Upper lobe of right lung (tissue), 1 donor: ENCODE measurements around the gene ABCA12. TPM values are rescaled to one million over a fixed set of nuclear protein-coding genes. Genes with fewer than 3 reads are reported as not detected.

ENCODE experiments used
- ATAC-seq: fragments of 200-7000 bp; cut with Tn5 transposase; one replicate; pipeline ENCODE4 v1.9.1; 2020; ENCODE audit warnings: mild to moderate bottlenecking, moderate library complexity
- DNase-seq: peaks from one replicate; pipeline ENCODE4 v3.0.0-alpha.2; 2020
- H3K27ac ChIP-seq: fragments of 200-600 bp; one replicate; pipeline ENCODE4 v1.8.0; 2022
- H3K27me3 ChIP-seq: fragments of 200-600 bp; one replicate; pipeline ENCODE4 v1.8.0; 2022; ENCODE audit warnings: mild to moderate bottlenecking
- H3K36me3 ChIP-seq: fragments of 200-600 bp; one replicate; pipeline ENCODE4 v1.8.0; 2022
- H3K4me1 ChIP-seq: fragments of 200-600 bp; one replicate; pipeline ENCODE4 v1.8.0; 2022
- H3K4me3 ChIP-seq: fragments of 200-600 bp; one replicate; pipeline ENCODE4 v1.8.0; 2022; ENCODE audit warnings: mild to moderate bottlenecking
- H3K9me3 ChIP-seq: fragments of 200-600 bp; one replicate; pipeline ENCODE4 v1.8.0; 2022
- intact Hi-C: fragments of 100-400 bp; cut with DNase I; formaldehyde crosslinking; loops from one replicate; pipeline ENCODE4 v1.11.0; 2022
- total RNA-seq: library from RNA; stranded (reverse); fragmentation: NEBNext Ultra II Directional; extraction: Animal tissue kit (Norgen Biotek cat#: 25700); gene quantifications from one replicate; pipeline ENCODE4 v1.2.1, GENCODE V29; 2021
- TF ChIP-seq, protein P1 (sequence below): fragments of 200-600 bp; IDR thresholded peaks from one replicate; pipeline ENCODE4 v1.8.0; 2022; ENCODE audit warnings: antibody characterized with exemption
- donor health status: DM: no; HTN: yes; CAD: no; lungs with severe emphysema.

ABCA12 gene
- total RNA-seq, 1 donor from 2014 or later: 0.17 TPM

DNA sequence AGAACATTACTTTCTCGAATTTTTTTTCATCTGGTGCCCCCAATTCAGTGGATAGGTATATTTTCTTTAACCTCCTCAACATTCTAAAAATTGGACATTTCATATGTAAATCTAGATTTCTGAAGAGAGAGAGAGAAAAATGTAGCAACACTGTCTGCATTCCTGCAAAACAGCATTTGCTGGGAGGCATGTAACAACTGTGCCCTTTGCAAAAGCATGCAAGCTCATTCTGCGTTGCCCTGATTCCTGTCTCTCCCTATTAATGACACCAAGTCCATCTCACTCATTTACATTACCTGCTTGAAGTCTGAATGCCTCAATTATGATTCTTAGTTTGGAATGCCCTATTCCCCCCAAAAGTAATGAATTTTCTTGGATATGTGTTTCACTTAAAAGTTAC is 249.1 kb downstream of the ABCA12 start:
- ATAC-seq (no peak), DNase-seq (no peak)
- Histone ChIP-seq H3K9me3 (no peaks in the 10 kb centered on the region), H3K27ac (no peak overlapping the region), H3K4me3 (no peak overlapping the region), H3K4me1 (no peaks in the 10 kb centered on the region), H3K36me3 (no peaks in the 10 kb centered on the region), H3K27me3 (no peaks in the 10 kb centered on the region)
- TF ChIP-seq, protein P1, sequence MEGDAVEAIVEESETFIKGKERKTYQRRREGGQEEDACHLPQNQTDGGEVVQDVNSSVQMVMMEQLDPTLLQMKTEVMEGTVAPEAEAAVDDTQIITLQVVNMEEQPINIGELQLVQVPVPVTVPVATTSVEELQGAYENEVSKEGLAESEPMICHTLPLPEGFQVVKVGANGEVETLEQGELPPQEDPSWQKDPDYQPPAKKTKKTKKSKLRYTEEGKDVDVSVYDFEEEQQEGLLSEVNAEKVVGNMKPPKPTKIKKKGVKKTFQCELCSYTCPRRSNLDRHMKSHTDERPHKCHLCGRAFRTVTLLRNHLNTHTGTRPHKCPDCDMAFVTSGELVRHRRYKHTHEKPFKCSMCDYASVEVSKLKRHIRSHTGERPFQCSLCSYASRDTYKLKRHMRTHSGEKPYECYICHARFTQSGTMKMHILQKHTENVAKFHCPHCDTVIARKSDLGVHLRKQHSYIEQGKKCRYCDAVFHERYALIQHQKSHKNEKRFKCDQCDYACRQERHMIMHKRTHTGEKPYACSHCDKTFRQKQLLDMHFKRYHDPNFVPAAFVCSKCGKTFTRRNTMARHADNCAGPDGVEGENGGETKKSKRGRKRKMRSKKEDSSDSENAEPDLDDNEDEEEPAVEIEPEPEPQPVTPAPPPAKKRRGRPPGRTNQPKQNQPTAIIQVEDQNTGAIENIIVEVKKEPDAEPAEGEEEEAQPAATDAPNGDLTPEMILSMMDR: no peak
- intact Hi-C loops: no loop called here

DNA sequence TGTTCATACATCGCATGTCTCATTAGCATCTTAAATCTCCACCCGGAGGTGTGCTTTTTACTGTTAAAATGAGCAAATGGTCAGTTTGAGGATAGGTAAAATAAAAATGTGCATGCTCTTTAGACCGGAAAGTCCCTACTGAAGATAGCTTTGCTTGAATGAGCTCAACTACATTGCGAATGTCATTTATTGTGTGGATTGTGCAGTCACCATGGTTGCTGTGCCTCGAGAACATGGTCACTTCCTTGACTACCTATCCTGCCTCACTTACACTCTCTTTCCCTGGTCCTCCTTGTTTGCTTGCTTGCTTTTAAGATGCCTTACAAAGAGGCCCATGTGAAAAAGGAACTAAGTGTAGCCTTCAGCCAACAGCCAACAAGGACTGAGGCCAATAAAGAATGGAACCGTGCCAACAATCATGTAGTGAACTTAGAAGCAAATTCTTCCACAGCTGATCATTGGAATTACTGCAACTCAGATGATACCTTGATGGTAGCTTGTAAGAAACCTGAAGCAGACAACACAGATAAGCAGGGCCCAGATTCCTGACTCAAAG is 256.7 kb downstream of the ABCA12 start:
- no peaks in the 10 kb centered on the region for H3K27me3 ChIP-seq
- no peak for DNase-seq
- H3K36me3 ChIP-seq: no peaks in the 10 kb centered on the region
- no peak overlapping the region for H3K4me3 ChIP-seq
- H3K27ac ChIP-seq: no peak overlapping the region
- no peaks in the 10 kb centered on the region for H3K4me1 ChIP-seq
- TF ChIP-seq, protein P1: no peak
- intact Hi-C loops: no loop called here
- ATAC-seq: no peak
- H3K9me3 ChIP-seq: no peaks in the 10 kb centered on the region

Other genes with a start within 250 kb of the ABCA12 start
- 71.0 TPM for gene ATIC, start 173.4 kb upstream of the ABCA12 start, total RNA-seq